GM18873 (cell line): Measurements from ENCODE around the gene SLC15A4.
"Not testable (repeated sequence)": the region's sequence is repeated elsewhere in the genome, so short reads cannot be mapped to it uniquely, and the experiment has no call there.

Source experiments
- ATAC-seq: cut with Tn5 transposase; IDR thresholded peaks from one replicate; pipeline ENCODE4 v1.9.1; 2021; ENCODE audit warnings: mild to moderate bottlenecking, moderate library complexity, moderate number of reproducible peaks; ENCODE audit not compliant: unreplicated experiment, low FRiP score

Gene SLC15A4

GRCh38 chr12:128823916-128824839 lies at the start of gene SLC15A4:
TSS of gene SLC15A4 (minus strand) at chr12:128823958. CDS start at chr12:128823943, 15 bp downstream.
- ATAC-seq, result peak; percentile 81

GRCh38 chr12:128872303-128872702 lies 48.5 kb upstream of the SLC15A4 start:
- ATAC-seq, result no peak

GRCh38 chr12:128871516-128871892 lies 47.7 kb upstream of the SLC15A4 start:
- no peak for ATAC-seq

- ATAC-seq, result no peak
Measured at GRCh38 chr12:128867466-128867865, 43.7 kb upstream of the SLC15A4 start.

- no peak for ATAC-seq
Measured at GRCh38 chr12:128864516-128865186, 40.9 kb upstream of the SLC15A4 start.

GRCh38 chr12:128863957-128864356 lies 40.2 kb upstream of the SLC15A4 start:
- ATAC-seq, result no peak

- no peak for ATAC-seq
Measured at GRCh38 chr12:128861226-128862016, 37.7 kb upstream of the SLC15A4 start.

GRCh38 chr12:128859311-128859710 lies 35.6 kb upstream of the SLC15A4 start:
- ATAC-seq, result no peak

- ATAC-seq, result no peak
Measured at GRCh38 chr12:128857133-128857763, 33.5 kb upstream of the SLC15A4 start.

GRCh38 chr12:128856791-128857078 lies 33.0 kb upstream of the SLC15A4 start:
- ATAC-seq, result no peak

- ATAC-seq, result no peak
Measured at GRCh38 chr12:128856035-128856790, 32.5 kb upstream of the SLC15A4 start.

GRCh38 chr12:128853600-128854197 lies 29.9 kb upstream of the SLC15A4 start:
- ATAC-seq, result no peak

- ATAC-seq, result no peak
Measured at GRCh38 chr12:128852885-128853599, 29.3 kb upstream of the SLC15A4 start, which contains the start of gene GLT1D1. TSS of gene GLT1D1 (plus strand) at chr12:128853478. CDS start at chr12:128853582, 104 bp downstream.

- no peak for ATAC-seq
Measured at GRCh38 chr12:128852026-128852698, 28.4 kb upstream of the SLC15A4 start.

GRCh38 chr12:128851429-128851828 lies 27.7 kb upstream of the SLC15A4 start:
- ATAC-seq, result not testable (repeated sequence)

GRCh38 chr12:128850400-128850799 lies 26.6 kb upstream of the SLC15A4 start:
- ATAC-seq, result no peak

- not testable (repeated sequence) for ATAC-seq
Measured at GRCh38 chr12:128849806-128850205, 26.0 kb upstream of the SLC15A4 start.

GRCh38 chr12:128848371-128848770 lies 24.6 kb upstream of the SLC15A4 start:
- ATAC-seq, result no peak
